SK-N-MC (cell line): ENCODE measurements around the gene IFI27L1.
A peak's percentile ranks its signal among the peaks of the same experiment; 100 is the strongest.

Source experiments
- DNase-seq: peaks from one replicate; pipeline ENCODE4 v3.0.0-alpha.2; 2011; ENCODE audit warnings: low read depth, low spot score
- H3K27ac ChIP-seq: fragments of 200-600 bp; sonication (generic); 2 replicates; pipeline ENCODE4 v1.5.1; 2016; ENCODE audit warnings: mixed run types
- H3K36me3 ChIP-seq: fragments of 200-600 bp; sonication (generic); 2 replicates; pipeline ENCODE4 v1.6.1; 2017; ENCODE audit warnings: antibody characterized with exemption, low read length, mixed read lengths; ENCODE audit not compliant: insufficient read depth
- H3K4me3 ChIP-seq: fragments of 200-600 bp; sonication (generic); 2 replicates; pipeline ENCODE4 v1.5.1; 2016
- H3K9ac ChIP-seq: fragments of 200-600 bp; sonication (generic); 2 replicates; pipeline ENCODE4 v1.8.0; 2017; ENCODE audit warnings: mixed run types, mixed read lengths; ENCODE audit not compliant: insufficient read length
- H3K9me3 ChIP-seq: fragments of 200-600 bp; sonication (generic); 2 replicates; pipeline ENCODE4 v1.6.1; 2017; ENCODE audit warnings: low read depth, mild to moderate bottlenecking, antibody characterized with exemption, low read length, moderate library complexity, mixed read lengths
- EZH2 ChIP-seq: fragments of 200-600 bp; sonication (generic); IDR thresholded peaks from one replicate; pipeline ENCODE4 v1.6.1; 2017; ENCODE audit warnings: antibody characterized with exemption
- FOXP2 ChIP-seq: optimal IDR thresholded peaks from 2 replicates; pipeline ENCODE3; 2011; ENCODE audit warnings: mild to moderate bottlenecking, moderate library complexity; ENCODE audit not compliant: insufficient read depth; ENCODE audit errors: extremely low read length, control extremely low read depth
- POLR2AphosphoS5 ChIP-seq: IDR thresholded peaks from 2 replicates; pipeline ENCODE4 v1.6.1; 2012; ENCODE audit warnings: mild to moderate bottlenecking, low read depth, low read length, borderline replicate concordance

IFI27L1 gene

GRCh38 chr14:94126419-94126677 lies 45.2 kb downstream of the IFI27L1 start:
- no peak overlapping the region for H3K9ac ChIP-seq
- no peak for DNase-seq
- no peak overlapping the region for H3K4me3 ChIP-seq
- H3K36me3 ChIP-seq: no peaks in the 10 kb centered on the region
- TF ChIP-seq EZH2: no peak
- TF ChIP-seq POLR2AphosphoS5: no peak
- TF ChIP-seq FOXP2: no peak
- H3K9me3 ChIP-seq: no peaks in the 10 kb centered on the region
- H3K27ac ChIP-seq: no peak overlapping the region

DNA sequence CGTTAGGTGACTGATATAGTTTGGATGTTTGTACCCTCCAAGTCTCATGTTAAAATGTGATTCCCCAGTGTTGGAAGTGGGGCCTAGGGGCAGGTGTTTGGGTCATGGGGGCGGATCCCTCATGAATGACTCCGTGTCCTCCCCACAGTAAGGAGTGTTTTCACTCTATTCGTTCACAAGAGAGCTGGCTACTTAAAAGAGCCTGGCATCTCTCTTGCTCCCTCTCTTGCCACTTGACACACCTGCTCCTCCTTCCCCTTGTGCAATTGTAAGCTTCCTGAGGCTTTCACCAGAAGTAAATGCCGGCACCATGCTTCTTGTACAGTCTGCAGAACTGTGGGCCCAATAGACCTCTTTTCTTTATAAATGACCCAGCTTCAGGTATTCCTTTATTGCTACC lies 45.7 kb downstream of the IFI27L1 start:
- TF ChIP-seq POLR2AphosphoS5: no peak
- no peak for TF ChIP-seq EZH2
- no peak for TF ChIP-seq FOXP2
- Histone ChIP-seq H3K9ac (no peak overlapping the region), H3K36me3 (no peaks in the 10 kb centered on the region), H3K27ac (no peak overlapping the region), H3K9me3 (no peaks in the 10 kb centered on the region), H3K4me3 (no peak overlapping the region)
- DNase-seq: no peak

DNA sequence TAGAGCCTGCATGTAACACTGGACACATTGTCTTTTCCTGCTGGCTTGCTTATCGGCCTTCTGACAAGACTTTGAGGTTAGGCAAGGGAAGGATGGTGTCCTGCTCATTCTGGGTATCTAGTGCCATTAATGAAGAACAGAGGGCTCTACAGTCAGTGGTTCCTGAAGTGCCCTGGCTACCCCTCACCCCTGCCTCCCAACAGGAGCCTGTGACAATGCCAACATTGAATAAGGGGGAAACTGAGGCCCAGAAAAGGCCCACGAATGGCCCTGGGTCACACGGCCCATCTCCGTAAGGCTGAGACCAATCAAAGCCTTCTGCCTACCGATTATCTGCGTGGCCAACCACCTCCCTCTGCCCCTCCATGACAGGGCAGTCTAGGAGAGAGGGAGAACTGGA lies 46.2 kb downstream of the IFI27L1 start:
- TF ChIP-seq POLR2AphosphoS5 (no peak), EZH2 (no peak), FOXP2 (no peak)

GRCh38 chr14:94128216-94128839 lies 47.2 kb downstream of the IFI27L1 start:
- DNase-seq: no peak
- Histone ChIP-seq H3K27ac (no peak overlapping the region), H3K4me3 (no peak overlapping the region), H3K9ac (no peak overlapping the region), H3K9me3 (no peaks in the 10 kb centered on the region), H3K36me3 (no peaks in the 10 kb centered on the region)
- TF ChIP-seq EZH2: no peak
- no peak for TF ChIP-seq FOXP2
- no peak for TF ChIP-seq POLR2AphosphoS5

More for the DNA sequence above, 46.2 kb downstream of the IFI27L1 start:
- no peak for DNase-seq
- Histone ChIP-seq H3K9me3 (no peaks in the 10 kb centered on the region), H3K27ac (no peak overlapping the region), H3K4me3 (no peak overlapping the region), H3K36me3 (no peaks in the 10 kb centered on the region), H3K9ac (no peak overlapping the region)

DNA sequence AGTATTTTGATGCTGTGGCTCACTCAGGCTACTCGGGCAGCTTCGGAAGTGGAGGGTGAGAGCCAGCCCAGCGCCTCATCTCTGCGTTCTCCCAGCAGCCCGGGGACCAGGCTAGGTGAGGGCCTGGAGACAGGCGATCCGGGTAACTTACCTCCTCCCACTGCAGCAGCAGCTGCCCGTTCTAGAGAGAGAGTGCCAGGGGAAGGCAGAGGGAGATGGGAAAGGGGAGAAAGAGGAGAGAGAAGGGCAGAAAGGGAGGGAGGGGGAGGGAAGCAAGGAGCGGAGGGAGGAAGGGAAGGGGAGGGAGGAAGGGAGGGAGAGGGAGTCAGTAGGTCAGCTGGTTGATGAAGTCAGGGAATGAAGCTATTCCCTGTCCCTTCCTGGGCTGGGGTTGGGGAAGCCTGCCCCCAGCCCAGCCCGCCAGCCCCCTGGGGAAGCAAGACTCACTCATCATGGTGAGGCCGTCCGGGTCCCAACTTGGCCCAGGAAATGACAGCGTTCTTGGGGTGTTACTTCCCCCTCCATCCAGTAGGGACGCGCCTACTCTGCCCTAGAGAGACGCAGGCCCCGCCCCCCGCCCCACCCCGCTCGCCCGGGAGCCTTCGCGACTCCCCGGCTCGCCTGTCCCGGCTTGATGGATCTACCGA lies 48.1 kb downstream of the IFI27L1 start, which contains the start of gene IFI27L2:
TSS of gene IFI27L2 (minus strand) at position 494 of the 647 bp plus-strand sequence. CDS start at position 454, 40 bp downstream.
- no peak within 1 kb of the TSS for H3K27ac ChIP-seq
- peak within 1 kb of the TSS; percentile 21 for H3K9ac ChIP-seq

DNA sequence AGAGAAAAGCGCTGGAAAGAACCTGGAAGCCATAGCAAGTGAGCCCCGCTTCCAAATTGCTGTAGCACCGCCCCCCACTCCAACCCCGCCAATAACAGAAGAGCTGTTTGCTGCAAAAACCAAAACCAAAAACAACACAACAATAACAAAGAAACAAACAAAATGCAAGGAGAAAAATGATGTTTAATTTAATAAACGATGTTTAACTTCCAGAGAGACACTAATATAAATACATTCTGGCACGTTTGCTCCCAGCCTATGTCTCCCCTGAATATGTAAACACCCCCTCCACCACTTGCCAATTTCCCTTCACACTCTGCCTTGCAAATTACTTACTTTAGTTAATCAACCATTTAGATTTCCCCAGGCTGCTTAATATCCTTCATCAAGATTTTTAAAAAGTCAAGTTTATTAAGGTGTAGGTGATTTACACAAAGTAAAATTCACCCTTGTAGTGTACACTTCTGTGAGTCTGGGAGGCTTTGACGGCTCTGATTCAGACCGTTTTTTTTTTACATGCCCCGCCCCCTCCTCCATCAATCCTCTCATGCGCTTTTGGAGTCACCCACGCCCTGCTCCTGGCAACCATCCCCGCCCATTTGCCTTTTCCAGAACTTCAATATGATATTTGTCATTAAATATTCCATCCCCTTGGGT lies 48.8 kb downstream of the IFI27L1 start:
- H3K9me3 ChIP-seq: no peaks in the 10 kb centered on the region
- DNase-seq: no peak
- no peak overlapping the region for H3K27ac ChIP-seq
- peak overlapping the region; percentile 79 for H3K4me3 ChIP-seq
- TF ChIP-seq POLR2AphosphoS5 (no peak), EZH2 (no peak), FOXP2 (no peak)
- peak overlapping the region; percentile 21 for H3K9ac ChIP-seq
- H3K36me3 ChIP-seq: no peaks in the 10 kb centered on the region

More for the DNA sequence above, 48.1 kb downstream of the IFI27L1 start, which contains the start of gene IFI27L2:
- no peaks in the 10 kb centered on the region for H3K36me3 ChIP-seq
- DNase-seq: no peak
- TF ChIP-seq FOXP2 (no peak), EZH2 (no peak), POLR2AphosphoS5 (no peak)
- H3K9me3 ChIP-seq: no peaks in the 10 kb centered on the region
- peak within 1 kb of the TSS; percentile 79 for H3K4me3 ChIP-seq

- Histone ChIP-seq H3K4me3 (no peak overlapping the region), H3K36me3 (no peaks in the 10 kb centered on the region), H3K27ac (no peak overlapping the region), H3K9ac (no peak overlapping the region), H3K9me3 (peaks cover 3% of the 10 kb centered on the region; the same call in 1 of the 2 replicates)
- TF ChIP-seq FOXP2 (no peak), EZH2 (no peak), POLR2AphosphoS5 (no peak)
- peak; percentile 24 for DNase-seq
Observed at GRCh38 chr14:94132285-94132887, 51.3 kb downstream of the IFI27L1 start.

- H3K4me3 ChIP-seq: no peak overlapping the region
- TF ChIP-seq EZH2 (no peak), POLR2AphosphoS5 (no peak), FOXP2 (no peak)
- H3K27ac ChIP-seq: no peak overlapping the region
- no peak overlapping the region for H3K9ac ChIP-seq
- no peaks in the 10 kb centered on the region for H3K36me3 ChIP-seq
- peaks cover 3% of the 10 kb centered on the region; the same call in 1 of the 2 replicates for H3K9me3 ChIP-seq
- DNase-seq: no peak
Observed at GRCh38 chr14:94135476-94135875, 54.4 kb downstream of the IFI27L1 start.
